Glomerular endothelial cell (primary cell): Measurements from ENCODE around the gene ELMOD1. TPM values are rescaled to one million over a fixed set of nuclear protein-coding genes. Genes with fewer than 3 reads are reported as not detected.

Experiments used
- DNase-seq: peaks from one replicate; pipeline ENCODE4 v3.0.0-alpha.2; 2011; ENCODE audit warnings: low read depth, low spot score; ENCODE audit errors: extremely low read depth
- total RNA-seq: library from RNA; depleted of rRNA; stranded (reverse); fragments of >200 nt; gene quantifications from 2 replicates; pipeline ENCODE4 v1.2.3, GENCODE V29; 2015

ELMOD1 gene
- total RNA-seq, 1 donor from 2014 or later = not detected

DNA sequence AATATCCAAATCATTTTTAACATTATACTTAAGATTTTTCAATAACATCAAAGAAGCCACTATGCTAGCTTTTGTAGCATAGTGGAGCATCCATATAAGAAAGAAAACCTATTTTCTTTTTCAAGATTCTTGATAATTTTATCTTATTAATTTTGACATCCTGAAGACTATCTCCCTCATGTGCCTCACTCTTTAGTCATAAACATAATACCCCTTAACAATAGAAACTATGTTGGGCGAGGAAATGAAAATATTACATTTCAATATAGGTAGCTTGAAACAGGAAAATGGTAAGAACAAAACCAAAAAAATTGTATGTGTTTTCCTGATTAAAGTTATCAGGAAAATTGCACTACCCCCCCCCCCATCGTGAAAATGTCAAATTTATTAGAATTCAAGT is 40.1 kb downstream of the ELMOD1 start:
- DNase-seq = no peak

DNA sequence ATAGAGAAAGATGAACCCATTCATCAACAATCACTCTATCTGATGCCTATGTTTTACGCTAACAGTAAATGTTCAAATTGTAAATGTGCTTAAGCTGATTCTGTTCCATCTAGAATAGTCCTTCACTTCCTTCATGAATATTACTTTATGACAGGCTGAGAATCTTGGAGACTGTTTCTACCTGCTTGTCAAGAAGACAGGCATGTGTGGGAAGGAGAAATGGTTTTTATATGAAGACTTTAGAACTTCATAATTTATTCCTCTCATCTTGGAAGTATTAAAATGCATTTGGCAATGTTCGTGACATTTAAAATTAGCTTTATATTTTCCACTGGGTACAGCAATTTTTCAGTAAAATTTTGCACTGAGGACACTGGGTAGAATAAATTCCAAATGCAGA is 41.0 kb downstream of the ELMOD1 start:
- no peak for DNase-seq

DNA sequence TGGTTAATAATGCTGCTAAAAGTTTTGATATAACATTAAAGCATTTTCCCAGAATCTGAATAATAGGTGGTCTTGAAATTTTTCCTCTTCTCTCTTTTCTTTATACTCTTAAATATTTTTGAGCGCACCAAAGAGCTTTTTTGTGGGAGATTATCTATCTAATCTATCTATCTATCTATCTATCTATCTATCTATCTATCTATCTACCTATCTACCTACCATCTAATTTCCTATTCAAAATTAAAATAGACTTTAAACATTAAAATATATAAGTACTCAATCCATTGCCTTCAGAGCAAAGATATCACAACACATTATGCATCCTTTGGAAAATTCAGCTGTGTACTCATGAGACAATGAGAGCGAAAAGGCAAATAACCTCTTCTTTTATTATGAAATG is 55.8 kb downstream of the ELMOD1 start:
- DNase-seq = no peak

DNA sequence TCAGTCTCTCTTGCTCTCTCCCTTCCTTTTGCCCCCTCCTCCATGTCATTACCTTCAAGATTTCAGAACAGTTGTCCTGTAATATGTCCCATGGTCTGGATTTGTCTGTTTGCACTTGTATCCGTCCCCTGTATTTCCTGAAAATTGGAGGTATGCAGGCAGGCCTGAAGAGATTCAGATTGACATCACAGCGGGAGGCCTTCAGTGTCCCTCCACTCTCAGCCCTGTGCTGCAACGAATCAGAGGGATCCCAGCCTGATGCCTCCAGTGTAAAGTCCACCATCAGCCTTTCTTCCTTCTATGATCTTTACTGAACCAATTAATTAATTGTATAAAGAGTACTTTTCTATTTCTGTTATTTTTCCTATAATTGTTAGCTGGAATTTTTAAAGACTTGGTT is 57.3 kb downstream of the ELMOD1 start:
- DNase-seq = no peak

DNA sequence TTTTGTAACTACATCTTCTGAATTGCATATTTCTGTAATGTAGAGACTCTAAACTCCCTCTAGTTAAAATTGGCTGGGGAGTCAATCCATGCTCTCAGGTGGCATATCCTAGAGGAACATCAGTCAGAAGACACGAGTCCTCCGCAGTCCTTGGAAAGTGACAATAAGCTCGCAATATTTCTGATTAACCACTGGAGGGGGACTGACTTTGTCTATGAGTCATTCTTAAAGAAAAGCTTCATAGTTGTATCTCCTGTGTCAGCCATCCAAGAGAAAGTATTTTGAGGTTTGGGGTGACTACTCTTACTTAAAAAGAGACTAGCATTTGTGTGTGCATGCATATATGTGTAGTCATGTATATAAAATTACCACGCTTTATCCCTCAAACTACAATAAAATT is 60.7 kb downstream of the ELMOD1 start:
- DNase-seq = no peak

DNA sequence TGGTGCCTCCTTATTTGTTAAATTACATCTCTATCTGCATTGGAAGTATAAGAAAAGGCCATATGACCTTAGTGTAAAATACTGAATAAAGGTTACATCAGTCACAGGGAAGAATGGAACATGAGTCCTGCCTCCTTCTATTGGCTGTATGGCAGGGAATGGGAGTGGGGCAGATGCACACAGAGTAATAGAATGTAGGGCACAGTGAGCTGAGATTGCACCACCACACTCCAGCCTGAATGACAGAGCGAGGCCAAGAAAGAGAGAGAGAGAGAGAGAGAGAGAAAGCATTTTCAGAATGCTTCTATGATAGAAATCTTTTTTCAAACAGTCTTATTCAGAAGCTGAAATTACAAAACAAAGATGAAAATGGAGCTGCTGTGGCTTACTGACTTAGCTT is 62.1 kb downstream of the ELMOD1 start:
- no peak for DNase-seq

DNA sequence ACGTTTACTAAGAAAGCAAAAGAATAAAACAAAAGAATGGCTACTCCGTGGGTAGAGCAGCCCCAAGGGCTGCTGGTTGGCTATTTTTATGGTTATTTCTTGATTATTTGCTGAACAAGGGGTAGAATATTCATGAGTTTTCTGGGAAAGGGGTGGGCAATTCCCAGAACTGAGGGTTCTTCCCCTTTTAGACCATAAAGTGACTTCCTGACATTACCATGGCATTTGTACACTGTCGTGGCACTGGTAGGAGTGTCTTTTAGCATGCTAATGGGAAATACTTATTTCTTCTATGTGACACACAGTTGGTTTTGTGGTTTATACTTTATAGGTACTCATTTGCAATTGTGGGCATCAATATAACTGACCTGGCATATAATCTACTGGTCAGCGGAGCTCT is 64.7 kb downstream of the ELMOD1 start:
- no peak for DNase-seq

DNA sequence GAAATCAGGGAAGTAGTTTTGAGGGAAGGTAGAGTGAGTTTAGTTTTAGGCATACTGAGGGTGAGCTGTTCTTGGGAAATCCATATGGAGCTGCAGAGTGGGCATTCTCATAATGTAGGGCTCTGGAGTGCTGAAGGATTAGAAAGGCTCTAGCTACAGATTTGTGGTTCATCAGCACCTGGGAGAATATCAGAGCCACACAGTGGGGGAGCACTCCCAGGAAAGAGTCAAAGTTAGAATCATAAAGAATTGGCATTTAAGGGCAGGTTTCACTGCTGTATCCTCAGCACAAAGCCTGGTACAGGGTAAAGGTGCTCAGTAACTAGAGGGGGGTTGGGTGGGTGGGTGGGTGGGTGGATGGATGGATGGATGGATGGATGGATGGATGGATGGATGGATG is 68.4 kb downstream of the ELMOD1 start:
- no peak for DNase-seq

DNA sequence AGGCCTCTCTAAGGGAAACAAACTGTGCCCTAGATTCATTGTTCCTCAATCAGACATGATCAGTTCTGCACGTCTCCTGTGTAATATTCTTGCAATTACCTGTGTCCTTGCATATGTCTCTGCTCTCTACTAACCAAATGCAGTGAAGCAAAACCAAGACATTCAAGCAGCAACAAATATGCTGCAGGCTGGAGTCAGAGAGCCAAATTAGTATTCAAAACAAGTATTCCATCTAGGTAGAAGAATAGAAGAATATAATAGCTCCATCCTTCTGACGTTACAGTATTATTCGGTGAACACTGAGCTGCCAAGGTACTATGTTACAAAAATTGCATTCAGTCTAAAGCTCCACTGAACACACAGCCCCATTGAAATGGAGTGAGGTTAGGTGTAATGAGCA is 69.1 kb downstream of the ELMOD1 start:
- no peak for DNase-seq

DNA sequence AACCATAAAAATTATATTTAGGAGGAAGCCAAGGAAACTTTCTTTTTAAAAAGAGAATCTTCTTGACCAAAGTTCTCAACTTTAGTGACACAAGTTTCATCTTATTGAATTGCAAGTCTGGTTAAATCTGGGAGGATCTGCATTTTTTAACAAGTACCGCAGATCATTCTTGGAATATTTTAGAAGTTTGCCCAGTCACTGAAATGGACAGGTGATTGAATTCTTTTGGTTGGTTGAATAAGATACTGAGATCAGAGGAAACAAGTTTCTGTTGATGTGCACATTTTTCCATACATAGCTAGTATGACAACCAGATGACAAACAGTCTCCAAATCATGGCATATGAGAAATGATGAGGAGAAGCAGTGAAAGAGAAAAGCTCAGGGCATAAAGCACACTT is 70.7 kb downstream of the ELMOD1 start:
- no peak for DNase-seq

DNA sequence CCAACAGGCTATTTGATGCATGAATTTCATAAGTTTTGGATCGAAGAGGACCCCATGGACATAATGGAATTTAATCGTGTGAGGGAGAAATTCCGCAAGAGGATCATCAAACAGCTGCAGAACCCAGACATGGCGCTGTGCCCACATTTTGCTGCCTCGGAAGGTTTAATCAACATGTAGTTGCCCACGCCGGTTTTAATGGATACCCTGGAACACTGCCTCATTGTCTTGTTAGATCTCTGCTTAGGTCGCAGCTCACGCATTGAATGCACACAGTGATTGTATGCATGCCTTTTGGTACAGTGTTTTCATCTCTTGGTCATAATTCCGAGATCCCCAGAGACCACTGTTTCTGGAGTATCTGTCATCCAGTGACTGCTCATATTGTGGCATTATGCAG is 74.1 kb downstream of the ELMOD1 start:
- DNase-seq = no peak

DNA sequence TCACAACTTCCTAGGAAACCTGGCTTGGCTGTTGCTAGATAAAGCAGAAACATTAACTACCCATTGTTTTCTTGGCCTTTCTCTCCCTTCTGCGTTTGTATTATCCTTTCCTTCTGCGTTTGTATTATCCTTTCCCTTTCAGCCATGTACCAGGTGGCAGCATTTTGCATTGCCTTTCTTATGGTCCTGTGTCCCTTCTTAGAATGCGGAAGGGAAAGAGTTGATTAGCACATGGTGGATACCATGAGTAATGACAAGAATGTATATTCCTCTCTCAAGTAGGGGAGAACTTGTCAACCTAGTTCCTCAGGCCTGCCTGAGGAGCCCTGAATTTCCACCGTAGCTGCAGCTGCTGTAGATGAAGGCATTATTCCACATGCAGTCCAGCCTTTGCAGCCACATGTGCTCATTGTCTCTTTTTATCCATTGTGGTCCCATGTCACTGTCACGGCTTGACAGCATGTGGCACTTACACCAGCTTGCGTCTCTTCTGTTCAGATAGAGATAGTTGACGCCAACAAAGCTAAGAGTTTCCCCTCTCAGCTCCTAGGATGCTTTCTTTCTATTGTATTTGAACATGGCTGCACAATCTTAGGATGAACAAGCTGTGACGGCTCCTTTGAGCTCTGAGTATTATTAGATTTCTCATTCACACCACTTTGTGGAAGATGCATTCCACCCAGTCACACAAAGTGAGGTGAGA is 76.1 kb downstream of the ELMOD1 start:
- no peak for DNase-seq

DNA sequence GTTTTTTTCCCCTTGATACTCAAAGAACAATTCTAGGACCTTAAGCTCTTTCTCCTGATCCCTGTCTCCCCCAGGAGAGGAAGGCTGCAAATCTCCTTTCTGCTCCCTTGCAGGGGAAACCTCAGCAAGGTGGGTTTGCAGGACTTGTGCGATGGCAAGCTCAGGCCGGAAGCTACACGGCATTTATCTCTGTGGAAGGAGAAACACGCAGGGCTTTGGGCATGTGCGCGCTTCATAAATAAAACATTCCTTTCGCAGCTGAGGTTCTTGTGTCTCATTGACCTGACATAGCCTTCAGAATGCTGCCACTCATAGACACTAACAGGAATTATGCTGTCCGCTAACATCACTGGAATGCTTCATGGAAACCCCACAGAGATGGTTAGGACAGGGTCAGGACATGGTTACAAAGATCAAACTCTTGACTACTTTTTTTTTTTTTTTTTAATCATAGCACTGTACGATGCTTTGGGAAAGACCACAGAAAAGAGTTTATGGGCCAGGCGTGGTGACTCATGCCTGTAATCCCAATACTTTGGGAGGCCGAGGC is 78.3 kb downstream of the ELMOD1 start:
- no peak for DNase-seq

DNA sequence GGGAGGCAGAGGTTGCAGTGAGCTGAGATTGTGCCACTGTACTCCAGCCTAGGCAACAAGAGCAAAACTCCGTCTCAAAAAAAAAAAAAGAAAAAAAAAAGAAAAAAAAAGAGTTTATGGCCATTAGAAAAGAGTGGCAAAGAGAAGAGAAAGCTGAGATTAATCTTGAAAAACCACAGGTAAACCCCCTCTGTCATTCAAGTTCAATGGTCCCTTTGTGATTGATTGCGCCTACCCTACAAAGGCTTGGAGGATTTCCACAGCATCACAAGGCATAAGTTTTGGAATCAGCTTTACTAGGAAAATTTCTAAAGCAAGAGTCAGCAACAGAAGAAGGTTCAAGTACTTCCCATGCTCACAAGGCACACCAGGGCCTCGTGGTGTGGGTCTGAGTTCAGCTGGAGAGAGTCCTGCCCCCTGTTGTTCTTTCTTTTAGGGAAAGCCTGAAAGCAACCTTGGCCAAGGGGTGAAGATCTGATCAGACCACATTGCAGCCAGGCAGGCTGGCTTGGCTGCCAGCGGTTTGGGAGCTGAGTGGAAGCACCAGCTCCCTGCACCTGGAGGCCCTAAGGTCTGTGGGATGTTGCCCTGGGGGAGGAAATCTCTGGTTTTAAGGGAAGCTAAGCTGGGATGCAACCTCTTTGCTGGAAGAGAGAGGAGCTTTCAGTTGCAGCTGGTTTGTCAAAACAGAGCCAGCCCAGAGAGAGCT is 79.1 kb downstream of the ELMOD1 start:
- DNase-seq = no peak

DNA sequence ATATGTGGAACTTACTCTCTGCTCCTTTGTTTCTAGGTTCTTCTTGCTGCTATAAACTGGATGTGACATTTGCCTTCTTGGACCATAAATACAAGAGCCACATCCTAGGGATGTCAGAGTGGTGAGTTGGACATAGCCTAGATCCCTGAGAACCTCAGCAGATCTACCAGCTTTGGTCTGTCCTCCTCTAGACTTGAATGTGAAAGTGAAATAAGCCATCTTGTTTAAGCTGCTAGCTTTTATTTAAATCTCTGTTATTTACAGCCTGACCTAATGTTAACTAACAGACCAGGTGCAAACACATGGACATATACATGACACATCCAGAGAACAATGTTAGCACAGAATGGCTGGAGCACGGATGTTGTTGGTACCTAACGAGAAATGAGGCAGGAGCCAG is 85.0 kb downstream of the ELMOD1 start:
- no peak for DNase-seq

DNA sequence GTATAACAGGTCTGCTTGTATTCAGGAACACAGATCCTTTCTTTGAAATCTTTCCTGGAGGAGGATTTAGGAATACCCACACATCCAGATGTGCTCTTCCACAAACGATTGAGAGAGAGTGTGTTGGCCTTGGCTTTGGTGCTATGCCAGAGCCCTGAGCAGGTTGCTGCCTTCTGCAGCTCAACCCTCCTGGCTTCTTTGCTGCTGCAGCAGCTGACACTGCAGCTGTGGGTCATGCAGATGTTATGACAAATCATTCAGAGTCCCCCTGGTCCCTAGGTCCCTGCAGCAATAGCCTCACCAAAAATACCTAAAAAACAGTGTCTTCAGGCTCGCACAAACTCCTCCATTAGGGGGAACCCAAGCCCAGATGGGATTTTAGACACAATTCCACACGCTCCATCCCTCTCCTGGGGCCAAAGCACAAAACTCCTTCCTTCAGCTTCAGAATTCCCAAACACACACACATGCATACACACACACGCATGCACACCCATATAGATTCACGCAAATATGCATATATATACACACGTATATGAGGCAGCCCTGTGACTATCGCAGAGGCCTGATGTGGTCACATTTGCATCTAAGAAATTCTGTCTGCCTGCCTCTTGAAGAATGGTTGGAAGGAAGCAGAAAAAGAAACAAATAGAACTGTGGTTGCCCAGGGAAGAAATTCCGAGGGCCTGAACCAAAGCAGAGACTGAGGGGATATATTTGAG is 85.5 kb downstream of the ELMOD1 start:
- DNase-seq = no peak

DNA sequence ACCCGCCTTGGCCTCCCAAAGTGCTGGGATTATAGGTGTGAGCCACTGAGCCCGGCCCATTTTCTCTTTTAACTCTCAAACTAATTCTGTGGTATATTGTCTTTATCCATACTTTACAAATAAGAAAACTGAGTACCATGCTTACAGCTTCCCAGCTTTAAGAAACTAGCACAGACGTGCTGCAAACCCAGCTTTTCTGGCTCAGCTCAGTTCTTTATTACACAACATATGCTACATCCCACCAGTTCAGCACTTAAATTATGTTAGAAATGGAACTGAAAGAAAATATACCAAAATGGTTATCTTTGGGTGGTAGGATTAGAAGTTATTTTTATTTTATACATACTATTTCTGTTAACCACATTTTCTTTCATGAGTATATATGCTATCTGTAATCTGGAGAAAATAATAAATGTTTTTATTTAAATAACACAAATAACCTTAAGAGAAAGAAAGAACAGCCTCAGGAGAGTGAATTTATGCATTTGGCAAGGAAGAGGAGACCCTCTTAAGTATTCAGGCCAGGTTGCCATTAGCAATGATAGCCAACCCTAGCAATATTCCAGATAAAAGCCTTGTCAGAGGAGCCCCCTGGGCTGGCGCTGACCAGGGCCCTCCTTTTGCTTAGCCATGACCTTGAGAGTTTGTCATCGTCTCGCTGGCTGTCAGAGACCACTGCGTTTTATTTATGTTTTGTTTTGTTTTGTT is 87.1 kb downstream of the ELMOD1 start:
- no peak for DNase-seq

DNA sequence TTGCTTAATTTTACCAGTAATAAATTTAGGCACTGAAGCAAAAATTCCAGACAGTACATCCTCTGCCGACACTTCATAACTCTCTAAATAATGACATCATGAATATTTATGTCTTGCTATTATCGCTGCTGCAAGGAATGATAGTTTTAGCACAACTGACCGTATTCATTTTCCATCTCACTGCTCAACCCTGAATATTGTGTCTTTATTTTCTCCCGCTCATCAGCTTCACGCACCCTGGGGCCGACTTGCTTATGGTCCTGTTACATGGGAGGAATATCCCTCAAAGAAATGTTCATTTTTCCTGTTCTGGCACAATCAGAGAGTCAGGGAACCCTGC is 87.7 kb downstream of the ELMOD1 start:
- DNase-seq = no peak

DNA sequence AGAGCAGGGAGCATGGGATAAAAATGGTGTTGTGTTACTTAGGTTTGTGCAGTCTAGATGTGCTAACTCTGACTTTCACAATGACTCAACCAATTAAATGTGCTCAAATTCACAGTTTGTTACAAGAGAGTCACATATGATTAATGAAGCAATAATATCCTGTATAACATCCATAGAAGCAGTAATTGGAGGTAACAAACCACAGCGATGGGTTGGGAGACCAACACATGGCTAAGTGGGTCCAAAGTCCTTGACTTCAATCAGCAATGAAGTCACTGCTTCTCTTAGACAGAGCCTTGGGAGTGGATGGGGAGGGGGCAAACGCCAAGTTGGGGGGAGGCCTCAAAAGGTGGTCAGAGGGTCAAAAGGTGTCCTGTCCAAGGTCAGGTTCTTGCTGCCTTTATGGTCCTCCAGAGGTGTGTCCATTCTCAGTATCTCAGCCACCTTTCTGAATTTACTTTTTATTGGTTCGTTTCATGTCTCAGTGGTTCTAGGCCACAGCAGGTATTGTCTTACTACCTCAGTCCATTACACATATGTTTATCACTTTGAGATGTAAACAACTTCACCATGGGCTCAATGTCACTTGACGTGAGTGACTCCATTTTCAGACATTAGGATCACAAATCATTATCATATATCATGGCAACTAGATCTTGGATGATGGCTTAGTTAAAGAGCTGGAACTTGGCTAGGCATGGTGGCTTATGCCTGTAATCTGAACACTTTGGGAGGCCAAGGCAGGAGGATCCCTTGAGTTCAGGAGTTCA is 88.5 kb downstream of the ELMOD1 start:
- no peak for DNase-seq

DNA sequence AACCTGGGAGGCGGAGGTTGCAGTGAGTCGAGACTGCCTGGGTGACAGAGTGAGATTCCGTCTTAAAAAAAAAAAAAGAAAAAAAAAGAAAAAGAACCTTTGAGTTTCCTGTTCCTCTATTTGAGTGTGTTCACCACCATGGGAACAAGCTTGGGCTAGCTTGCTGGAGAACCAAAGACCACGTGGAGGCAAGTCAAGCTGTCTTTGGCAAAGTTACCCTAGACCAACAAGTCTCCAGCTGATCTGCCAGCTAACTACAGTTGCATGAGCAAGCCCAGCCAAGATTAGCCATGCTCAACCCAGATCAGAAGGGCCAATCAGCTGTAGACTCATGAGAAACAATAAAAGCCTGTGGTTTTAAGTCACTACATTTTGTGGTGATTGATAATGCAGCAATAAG is 91.2 kb downstream of the ELMOD1 start:
- no peak for DNase-seq

DNA sequence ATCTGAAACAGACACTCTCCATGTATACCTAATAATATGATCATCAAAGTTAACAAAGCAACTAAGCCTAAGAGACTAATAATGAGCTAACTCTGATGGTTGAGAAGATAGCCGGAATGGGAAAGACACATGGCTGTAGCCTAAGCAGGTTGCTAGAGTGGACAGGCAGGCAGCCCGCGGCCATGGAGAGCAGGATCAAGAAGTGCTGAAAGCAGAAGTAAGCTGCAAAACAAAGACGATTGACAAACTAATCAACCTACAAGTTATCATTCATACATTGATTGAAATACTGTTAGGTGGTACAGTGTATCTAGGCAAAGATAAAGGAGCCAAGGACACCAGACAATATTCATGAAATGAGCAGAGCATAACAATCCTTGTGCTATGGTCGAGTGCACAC is 91.6 kb downstream of the ELMOD1 start:
- no peak for DNase-seq
